GM12891 (cell line): Measurements from ENCODE around the gene SMIM22.
"Not testable (repeated sequence)": the region's sequence is repeated elsewhere in the genome, so short reads cannot be mapped to it uniquely, and the experiment has no call there.

ENCODE experiments used
- DNase-seq: peaks from one replicate; pipeline ENCODE4 v3.0.0; 2011; ENCODE audit warnings: low spot score; ENCODE audit not compliant: insufficient read length
- FAIRE-seq: peaks from 2 replicates; lab custom pipeline; 2011; peaks lifted over from hg19 to GRCh38; lab: Jason Lieb, UNC
- PAX5 ChIP-seq: IDR thresholded peaks from 2 replicates; pipeline ENCODE4 v1.6.1; 2011; ENCODE audit warnings: low read length, moderate library complexity, mild to moderate bottlenecking; ENCODE audit not compliant: insufficient read depth, severe bottlenecking
- POLR2A ChIP-seq: IDR thresholded peaks from 2 replicates; pipeline ENCODE4 v1.6.1; 2011; ENCODE audit warnings: low read depth, low read length, control low read depth
- POLR2AphosphoS5 ChIP-seq: IDR thresholded peaks from 2 replicates; pipeline ENCODE4 v1.6.1; 2011; ENCODE audit warnings: low read depth, low read length, control low read depth
- POU2F2 ChIP-seq: IDR thresholded peaks from 2 replicates; pipeline ENCODE4 v1.6.1; 2011; ENCODE audit warnings: low read depth, mild to moderate bottlenecking, control low read depth, low read length, moderate library complexity
- SPI1 ChIP-seq: IDR thresholded peaks from 2 replicates; pipeline ENCODE4 v1.6.1; 2011; ENCODE audit warnings: low read depth, low read length, control low read depth
- TAF1 ChIP-seq: IDR thresholded peaks from 2 replicates; pipeline ENCODE4 v1.6.1; 2011; ENCODE audit warnings: low read depth, low read length, control low read depth

Gene SMIM22

GRCh38 chr16:4783251-4783950, 11.8 kb upstream of the SMIM22 start:
- no peak for TF ChIP-seq PAX5
- no peak for TF ChIP-seq POLR2A
- TF ChIP-seq SPI1, result no peak
- no peak for TF ChIP-seq POU2F2
- TF ChIP-seq TAF1, result no peak
- no peak for TF ChIP-seq POLR2AphosphoS5
- FAIRE-seq (no peak), DNase-seq (no peak)

- TF ChIP-seq POU2F2 (no peak), PAX5 (no peak), POLR2AphosphoS5 (no peak), TAF1 (no peak), SPI1 (no peak), POLR2A (no peak)
- FAIRE-seq (no peak), DNase-seq (no peak)
Measured at GRCh38 chr16:4783951-4784336, 11.2 kb upstream of the SMIM22 start.

GRCh38 chr16:4784444-4784987, 10.7 kb upstream of the SMIM22 start:
- DNase-seq, FAIRE-seq: not testable (repeated sequence)

GRCh38 chr16:4785758-4786433, 9.3 kb upstream of the SMIM22 start:
- TF ChIP-seq POLR2AphosphoS5 (no peak), PAX5 (no peak)
- FAIRE-seq (no peak), DNase-seq (no peak)

GRCh38 chr16:4787068-4787467, 8.1 kb upstream of the SMIM22 start:
- no peak for FAIRE-seq
- DNase-seq, result no peak

GRCh38 chr16:4787627-4788482, 7.3 kb upstream of the SMIM22 start, which contains the start of gene SEPTIN12:
SEPTIN12 (minus strand) TSS chr16:4788345; CDS start chr16:4787645, 700 bp downstream.
- TF ChIP-seq SPI1 (no peak), POLR2AphosphoS5 (no peak), TAF1 (no peak), POU2F2 (no peak), PAX5 (no peak), POLR2A (no peak)
- DNase-seq, result no peak
- FAIRE-seq, result no peak

More at GRCh38 chr16:4787068-4787467, 8.1 kb upstream of the SMIM22 start:
- no peak for TF ChIP-seq POLR2AphosphoS5

- no peak for TF ChIP-seq POLR2A
- TF ChIP-seq PAX5, result no peak
- TF ChIP-seq POLR2AphosphoS5, result no peak
- TF ChIP-seq POU2F2, result no peak
- TF ChIP-seq SPI1, result no peak
- no peak for TF ChIP-seq TAF1
- FAIRE-seq, result no peak
- DNase-seq, result no peak
Measured at GRCh38 chr16:4788489-4788889, 6.7 kb upstream of the SMIM22 start.

GRCh38 chr16:4788910-4789309, 6.3 kb upstream of the SMIM22 start:
- TF ChIP-seq POLR2AphosphoS5 (no peak), SPI1 (no peak), TAF1 (no peak), POU2F2 (no peak)
- FAIRE-seq, result no peak
- DNase-seq, result no peak

GRCh38 chr16:4790261-4790660, 4.9 kb upstream of the SMIM22 start:
- no peak for DNase-seq
- no peak for FAIRE-seq

More at GRCh38 chr16:4790261-4790660, 4.9 kb upstream of the SMIM22 start:
- TF ChIP-seq TAF1 (no peak), POU2F2 (no peak), POLR2A (no peak), PAX5 (no peak), POLR2AphosphoS5 (no peak), SPI1 (no peak)
